AG04449 (cell line): Measurements from ENCODE around the gene TM4SF1.

Source experiments
- CTCF ChIA-PET: fragments of 350-600 bp; formaldehyde crosslinking; extraction: SDS; loops from one replicate; lab custom pipeline; 2021; ENCODE audit warnings: antibody characterized with exemption; lab: Yijun Ruan, JAX
- POLR2A ChIA-PET: fragments of 400-600, 350-600 bp; formaldehyde crosslinking; extraction: SDS; loops from one replicate; lab custom pipeline; 2020; ENCODE audit warnings: antibody characterized with exemption, inconsistent platforms; lab: Yijun Ruan, JAX
- DNase-seq: peaks from one replicate; pipeline ENCODE4 v3.0.0-alpha.2; 2010; ENCODE audit warnings: low read depth, low spot score
- H3K4me3 ChIP-seq: 2 replicates; pipeline ENCODE4 v1.5.1; 2011; ENCODE audit warnings: low read depth, mild to moderate bottlenecking, control low read depth, low read length
- CTCF ChIP-seq: IDR thresholded peaks from one replicate; pipeline ENCODE4 v1.5.1; 2011; ENCODE audit warnings: mild to moderate bottlenecking, moderate library complexity, low read length, control low read depth, inconsistent platforms; ENCODE audit not compliant: insufficient read depth; ENCODE audit errors: missing control alignments

Gene TM4SF1

GRCh38 chr3:149330609-149331331 lies 46.7 kb downstream of the TM4SF1 start:
- POLR2A ChIA-PET = interaction anchor here (0.8 kb wide), 1 partner anchor 152 kb away, joined by 3 read pairs; no protein-coding TSS in a partner anchor
- no peak overlapping the region for H3K4me3 ChIP-seq
- TF ChIP-seq CTCF = no peak
- CTCF ChIA-PET = interaction anchor here (1.2 to 6.3 kb wide), 3 partner anchors 13 to 376 kb away, joined by 3 to 55 read pairs (median 4); no protein-coding TSS in a partner anchor
- DNase-seq = no peak

GRCh38 chr3:149327156-149327555 lies 50.3 kb downstream of the TM4SF1 start:
- no peak overlapping the region for H3K4me3 ChIP-seq
- DNase-seq = no peak
- POLR2A ChIA-PET = no interaction called here
- CTCF ChIA-PET = interaction anchor here (2.1 kb wide), 1 partner anchor 371 kb away, joined by 6 read pairs; no protein-coding TSS in a partner anchor
- TF ChIP-seq CTCF = no peak

- CTCF ChIA-PET = interaction anchor here (1.1 to 2.4 kb wide), 3 partner anchors 8 to 205 kb away, joined by 3 to 9 read pairs (median 4); partner anchors contain the start of gene TM4SF18
- POLR2A ChIA-PET = no interaction called here
- DNase-seq = no peak
- H3K4me3 ChIP-seq = no peak overlapping the region
- no peak for TF ChIP-seq CTCF
These were observed 51.9 kb downstream of the TM4SF1 start for GRCh38 chr3:149325581-149325980.

- no peak for TF ChIP-seq CTCF
- H3K4me3 ChIP-seq = no peak overlapping the region
- ChIA-PET CTCF (interaction anchor here (0.9 to 2.4 kb wide), 3 partner anchors 9 to 204 kb away, joined by 4 to 9 read pairs (median 6); partner anchors contain the start of gene TM4SF18), POLR2A (no interaction called here)
- no peak for DNase-seq
These were observed 53.1 kb downstream of the TM4SF1 start for GRCh38 chr3:149324332-149324731.

GRCh38 chr3:149321640-149322039 lies 55.8 kb downstream of the TM4SF1 start:
- DNase-seq = no peak
- POLR2A ChIA-PET = no interaction called here
- no peak for TF ChIP-seq CTCF
- H3K4me3 ChIP-seq = no peak overlapping the region
- CTCF ChIA-PET = no interaction called here

- ChIA-PET CTCF (no interaction called here), POLR2A (no interaction called here)
- H3K4me3 ChIP-seq = no peak overlapping the region
- TF ChIP-seq CTCF = no peak
- DNase-seq = no peak
These were observed 56.3 kb downstream of the TM4SF1 start for GRCh38 chr3:149321136-149321535.
